ENCODE results near the gene RORC. TPM values are rescaled to one million over a fixed set of nuclear protein-coding genes. Genes with fewer than 3 reads are reported as not detected.
"Not testable (repeated sequence)": the region's sequence is repeated elsewhere in the genome, so short reads cannot be mapped to it uniquely, and the experiment has no call there.

Gene RORC
- total RNA-seq, 1 experiment from 2014 or later, result not detected

DNA sequence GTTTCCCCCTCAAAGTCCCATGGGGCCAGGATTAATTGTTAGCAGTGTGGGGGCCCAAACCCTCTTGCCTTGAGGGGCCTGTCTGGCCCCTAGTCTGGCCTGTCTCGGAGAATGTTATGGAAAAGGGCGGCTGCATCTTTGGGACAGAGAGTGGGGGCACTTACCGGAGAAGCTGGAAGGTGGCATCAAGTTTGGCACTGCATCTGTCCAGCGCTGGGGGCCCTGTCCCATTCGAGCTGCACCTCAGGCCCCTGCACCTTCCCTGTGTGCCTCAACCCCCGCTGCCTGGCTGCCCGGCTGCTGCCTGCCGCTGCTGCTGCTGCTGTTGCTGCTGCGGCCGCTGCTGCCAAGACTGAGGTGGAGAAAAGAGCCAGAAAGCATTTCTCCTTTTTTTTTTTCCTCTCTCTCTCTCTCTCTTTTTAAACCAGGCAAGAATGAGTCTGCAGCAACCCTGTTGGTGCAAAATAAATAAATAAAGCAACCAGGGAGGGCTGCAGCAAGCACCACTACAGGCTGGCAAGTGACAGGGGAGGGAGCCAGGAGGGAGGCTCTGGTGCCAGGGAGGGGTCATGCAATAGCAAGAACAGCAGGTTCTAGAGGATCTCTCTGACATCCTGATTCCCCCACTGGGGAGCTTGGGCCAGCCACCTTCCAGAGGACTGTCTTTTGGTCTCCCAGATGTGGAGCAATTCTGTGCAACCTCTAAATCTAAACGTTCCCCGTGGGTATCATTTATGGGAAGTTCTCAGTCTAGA is 26.4 kb downstream of the RORC start, which contains the start of gene LINGO4:
LINGO4 (minus strand) TSS at position 354 of the 755 bp plus-strand sequence. CDS start 2,715 bp downstream, outside the sequence.
- DNase-seq (ENCODE audit: low read depth), result no peak

DNA sequence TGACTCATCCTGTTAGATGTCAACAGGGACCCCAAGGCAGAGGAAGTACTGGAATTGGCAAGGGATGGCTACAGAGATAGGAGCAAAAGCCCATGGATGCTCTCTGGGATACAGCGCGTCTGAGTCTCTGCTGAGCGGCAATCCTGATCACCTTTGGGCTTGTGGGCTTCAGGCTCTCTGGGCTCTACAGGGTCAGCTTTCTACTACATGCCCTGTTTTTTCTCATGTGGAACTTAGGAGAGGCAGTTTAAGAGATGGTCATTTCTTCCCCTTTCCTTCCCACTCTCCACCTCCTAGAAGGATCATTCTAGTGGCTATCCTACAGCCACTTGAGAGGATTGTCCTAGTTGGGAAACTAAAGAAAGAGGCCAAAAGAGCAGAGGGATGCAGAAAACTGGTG is 27.7 kb downstream of the RORC start:
- no peak for DNase-seq (ENCODE audit: low read depth)

DNA sequence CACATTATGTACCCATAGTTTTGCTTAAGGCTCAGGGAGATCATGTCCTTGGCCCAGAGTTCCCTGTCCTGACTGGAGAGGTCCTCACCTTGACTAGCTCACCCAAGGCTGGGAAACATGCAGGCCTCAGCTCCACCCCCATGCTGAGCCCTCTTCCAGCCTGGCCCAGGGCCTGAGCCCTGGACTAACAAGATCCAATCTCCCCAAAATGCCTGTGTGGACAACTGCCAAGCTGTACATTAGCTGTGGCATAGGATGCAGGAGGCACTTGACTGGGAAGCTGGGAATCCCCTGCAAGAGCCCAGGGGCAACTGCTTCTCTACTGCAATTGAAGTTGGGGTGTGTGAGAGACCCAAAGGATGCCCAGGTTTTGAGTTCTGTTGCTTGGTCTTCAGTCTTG is 28.4 kb downstream of the RORC start:
- DNase-seq (ENCODE audit: low read depth), result no peak

DNA sequence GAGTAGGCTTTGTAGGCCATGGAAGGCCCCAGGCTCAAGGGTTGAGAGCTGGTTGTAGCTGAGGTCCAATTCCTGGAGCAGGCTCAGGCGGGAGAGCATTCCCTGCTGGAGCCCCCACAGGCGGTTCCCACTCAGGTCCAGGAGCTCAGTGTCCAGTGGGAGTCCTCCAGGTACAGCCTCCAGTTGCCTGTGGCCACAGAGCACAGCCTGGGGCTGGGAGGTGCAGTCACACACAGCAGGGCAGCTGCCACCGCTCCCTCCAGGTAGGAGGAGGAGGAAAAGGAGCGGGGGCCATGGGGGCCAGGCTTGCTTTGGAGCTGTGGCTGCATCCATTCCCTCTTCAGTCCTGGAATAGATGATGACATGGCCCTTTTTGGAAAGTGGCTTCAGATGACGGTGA is 29.2 kb downstream of the RORC start:
- no peak for DNase-seq (ENCODE audit: low read depth)

DNA sequence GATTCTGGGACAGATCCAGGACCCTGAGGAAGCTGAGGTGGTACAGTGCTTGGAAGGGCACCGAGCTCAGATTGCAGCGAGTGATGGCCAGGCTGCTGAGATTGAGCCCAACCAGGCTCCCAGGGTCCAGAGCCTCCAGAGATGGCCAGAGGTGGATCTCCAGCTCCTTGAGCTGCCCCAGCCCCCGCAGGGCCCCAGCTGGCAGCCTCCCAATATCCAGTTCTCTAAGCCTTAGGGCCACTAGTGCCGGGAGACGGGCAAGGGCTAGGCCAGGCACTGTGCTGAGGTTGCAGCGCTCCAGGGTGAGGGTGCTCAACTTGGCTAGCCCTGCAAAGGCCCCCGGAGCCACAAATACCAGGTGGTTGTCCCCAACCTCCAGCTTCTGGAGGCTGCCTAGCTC is 29.8 kb downstream of the RORC start:
- DNase-seq (ENCODE audit: low read depth), result no peak

DNA sequence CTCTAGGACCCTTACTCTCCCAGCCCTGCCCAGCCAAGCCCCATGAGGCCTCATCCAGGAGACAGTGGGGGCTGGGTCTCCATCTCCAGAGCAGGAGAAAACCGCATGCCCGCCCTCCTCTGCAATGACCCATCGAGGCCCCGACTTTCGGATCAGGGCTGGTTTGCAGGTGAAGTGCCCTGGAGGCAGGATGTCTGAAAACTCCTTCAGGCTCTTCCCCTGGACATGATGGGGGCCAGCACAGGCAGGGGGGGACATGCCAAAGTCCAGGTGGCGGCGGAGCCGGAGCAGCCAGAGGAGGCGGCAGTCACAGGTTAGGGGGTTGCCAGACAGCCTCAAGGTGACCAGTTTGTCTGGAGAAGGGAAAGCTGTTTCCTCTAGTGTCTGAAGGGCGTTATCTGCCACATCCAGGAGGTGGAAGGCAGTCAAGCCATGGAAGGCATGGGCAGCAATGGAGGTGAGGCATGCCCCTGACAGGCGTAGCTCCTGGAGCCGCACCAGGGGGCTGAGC is 30.2 kb downstream of the RORC start:
- no peak for DNase-seq (ENCODE audit: low read depth)

DNA sequence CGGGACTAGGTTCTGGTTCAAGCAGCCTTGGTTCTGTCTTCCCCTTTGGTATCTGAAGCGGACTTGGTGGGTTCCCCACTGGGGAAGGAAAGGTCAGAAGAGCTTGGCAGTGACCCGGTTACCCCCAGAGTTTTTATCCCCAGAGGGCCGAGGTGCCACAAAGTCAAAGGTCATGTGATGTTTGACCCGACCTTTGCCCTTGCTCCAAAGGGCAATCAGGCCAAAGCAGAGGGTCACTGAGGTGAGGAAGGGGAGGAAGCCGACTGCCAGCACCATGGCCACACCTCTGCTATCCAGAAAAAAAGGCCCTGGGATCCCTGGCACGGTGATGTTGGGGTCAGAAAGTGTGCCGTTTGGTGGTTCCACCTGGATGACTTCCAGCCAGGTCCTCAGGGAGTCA is 30.8 kb downstream of the RORC start:
- DNase-seq (ENCODE audit: low read depth), result no peak

DNA sequence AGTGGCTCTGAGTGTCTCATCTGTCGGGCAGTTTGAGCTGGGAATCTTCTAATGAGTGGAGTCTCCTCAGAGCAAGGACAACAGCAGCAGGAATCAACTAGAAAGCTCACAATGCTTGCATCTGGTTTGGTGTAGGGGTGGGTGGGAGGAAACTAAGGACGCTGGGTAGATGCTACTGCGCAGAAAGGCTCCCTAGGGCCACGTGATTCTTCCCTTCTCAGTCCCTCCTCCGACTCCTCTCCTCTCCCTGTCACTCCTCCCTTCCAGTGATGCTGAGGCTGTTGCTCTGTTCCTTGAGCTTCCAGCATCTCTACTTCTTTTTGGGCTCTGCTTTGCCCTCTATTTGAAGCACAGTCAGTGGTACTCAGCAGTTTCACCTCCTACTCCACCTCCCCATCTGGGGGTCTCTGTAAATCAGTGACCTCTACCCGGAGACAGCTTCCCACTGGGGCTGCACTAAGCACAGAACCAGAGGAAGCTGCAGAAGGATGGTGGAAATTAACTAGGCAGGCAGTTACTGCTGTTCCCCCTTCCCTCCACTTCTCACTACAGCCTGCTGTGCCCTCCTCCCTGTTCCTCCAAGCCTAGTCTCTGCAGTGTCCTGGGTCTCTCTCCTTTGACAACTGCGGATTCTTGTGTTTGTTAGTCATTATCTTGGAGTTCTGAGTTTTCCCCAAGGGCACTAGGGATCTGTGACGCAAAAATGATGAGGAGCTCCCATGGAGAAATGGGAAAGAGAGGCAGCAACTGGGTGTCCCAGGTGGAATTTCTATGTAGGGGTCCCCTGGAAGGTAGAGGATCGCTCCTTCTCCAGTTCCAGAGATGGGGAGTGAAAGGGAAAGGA is 32.2 kb downstream of the RORC start:
- DNase-seq (ENCODE audit: low read depth), result no peak

DNA sequence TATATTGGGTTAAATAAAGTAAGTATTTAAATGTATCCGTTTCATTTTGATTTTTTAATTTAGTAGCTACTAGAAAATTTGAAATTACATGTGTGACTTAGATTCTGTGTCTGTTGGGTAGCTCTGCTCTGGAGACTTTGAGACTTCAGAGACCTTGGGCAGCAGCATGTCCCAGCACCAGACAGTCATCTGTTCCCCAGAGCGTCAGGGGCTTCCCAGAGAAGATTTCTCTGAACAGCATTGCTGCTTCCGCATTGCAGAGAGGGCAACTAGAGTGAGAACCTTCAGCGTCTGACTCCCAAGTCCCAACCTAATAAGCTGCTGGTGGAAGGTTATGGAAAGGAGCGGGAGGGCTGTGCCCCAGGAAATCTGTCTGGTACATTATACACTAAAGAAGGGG is 33.0 kb downstream of the RORC start:
- no peak for DNase-seq (ENCODE audit: low read depth)

DNA sequence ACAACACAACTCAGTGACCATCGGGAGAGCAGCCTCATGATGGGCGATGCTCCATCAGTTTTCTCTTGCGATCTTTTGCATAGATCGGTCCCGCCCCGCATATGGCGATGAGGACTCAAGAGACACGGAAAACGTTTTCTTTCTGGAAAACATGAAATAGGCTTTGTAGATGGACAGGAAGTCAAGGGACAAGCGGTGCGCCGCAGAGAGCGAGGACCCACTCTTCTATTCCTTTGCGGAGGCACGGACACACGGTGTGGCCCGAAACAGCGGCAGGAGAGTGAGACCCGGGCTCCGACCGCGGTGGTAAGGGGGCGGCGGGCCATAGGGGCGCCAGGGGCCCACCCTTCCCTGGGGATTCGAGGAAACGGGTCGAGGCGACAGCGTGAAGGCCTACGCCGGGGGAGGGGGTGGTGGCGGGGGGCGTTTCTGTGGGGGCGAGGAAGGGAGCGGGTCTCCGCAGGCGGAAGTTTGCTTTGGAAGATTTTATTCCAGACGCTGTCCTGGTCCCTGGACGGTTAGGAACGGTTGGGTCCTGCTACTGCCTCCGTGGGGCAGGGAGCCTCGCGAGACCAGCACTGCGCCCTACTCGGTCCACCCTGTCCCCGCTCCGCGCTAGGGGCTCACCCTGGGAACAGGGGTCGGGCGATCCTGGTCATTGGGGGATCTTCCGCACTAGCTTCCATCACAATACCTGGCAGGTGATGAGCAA is 40.5 kb downstream of the RORC start:
- no peak for DNase-seq (ENCODE audit: low read depth)

DNA sequence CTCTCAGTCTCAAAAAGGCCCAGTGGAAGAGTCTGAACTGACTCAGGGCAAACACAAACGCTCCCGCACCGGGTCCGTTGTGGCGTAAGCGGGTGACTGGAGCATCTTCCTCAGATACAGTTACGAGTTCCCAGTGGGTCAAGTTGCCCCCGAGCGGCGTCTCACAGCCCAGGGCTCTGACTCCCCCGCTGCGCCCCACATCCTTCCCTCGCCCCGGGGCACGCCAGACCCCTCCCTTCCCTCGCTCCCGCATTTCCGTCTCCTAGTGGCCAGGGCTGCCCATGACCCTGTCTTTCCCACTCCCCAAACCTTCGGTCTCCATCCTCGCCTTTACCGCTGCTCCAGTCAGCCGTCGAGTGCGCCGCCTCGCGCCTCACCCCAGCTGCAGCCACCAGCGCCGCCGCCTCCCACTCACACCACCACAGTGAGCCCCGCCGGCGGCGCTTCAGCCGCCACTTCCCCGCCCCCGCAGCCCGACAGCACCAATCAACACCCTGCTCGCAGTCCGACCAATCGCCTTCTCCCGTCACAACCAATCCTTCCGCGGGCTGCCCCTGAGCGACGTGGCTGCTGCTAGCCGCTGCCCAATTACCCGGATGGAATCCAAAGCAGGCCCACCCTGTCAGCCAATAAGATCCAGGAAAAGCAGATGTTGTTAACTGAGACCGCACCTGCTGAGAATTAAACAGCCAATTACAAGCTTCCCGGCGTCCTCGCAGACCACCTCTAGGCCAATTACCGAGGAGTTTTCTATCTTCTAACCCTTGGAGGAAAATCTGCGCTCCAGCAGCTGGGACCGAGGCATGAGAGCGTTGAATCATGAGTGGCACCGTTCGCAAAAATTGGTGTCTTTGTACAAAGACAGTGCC is 41.3 kb downstream of the RORC start, which contains the start of gene TDRKH:
TDRKH (minus strand) TSS at position 430 of the 869 bp plus-strand sequence. CDS start 7,478 bp downstream, outside the sequence.
- DNase-seq (ENCODE audit: low read depth), result peak; percentile 99

DNA sequence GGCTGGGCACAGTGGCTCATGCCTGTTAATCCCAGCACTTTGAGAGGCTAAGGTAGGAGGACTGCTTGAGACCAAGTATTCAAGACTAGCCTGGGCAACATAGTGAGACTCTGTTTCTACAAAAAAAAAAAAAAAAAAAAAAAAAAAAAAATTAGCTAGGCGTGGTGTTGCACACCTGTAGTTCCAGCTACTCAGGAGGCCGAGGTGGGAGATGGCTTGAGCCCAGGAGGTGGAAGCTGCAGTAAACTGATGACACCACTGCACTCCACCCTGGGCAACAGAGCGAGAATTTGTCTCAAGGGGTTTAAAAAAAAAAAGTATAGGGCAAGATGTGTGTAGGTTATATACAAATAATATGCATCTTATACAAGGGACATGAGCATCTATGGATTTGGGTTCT is 43.9 kb downstream of the RORC start:
- no peak for DNase-seq (ENCODE audit: low read depth)

DNA sequence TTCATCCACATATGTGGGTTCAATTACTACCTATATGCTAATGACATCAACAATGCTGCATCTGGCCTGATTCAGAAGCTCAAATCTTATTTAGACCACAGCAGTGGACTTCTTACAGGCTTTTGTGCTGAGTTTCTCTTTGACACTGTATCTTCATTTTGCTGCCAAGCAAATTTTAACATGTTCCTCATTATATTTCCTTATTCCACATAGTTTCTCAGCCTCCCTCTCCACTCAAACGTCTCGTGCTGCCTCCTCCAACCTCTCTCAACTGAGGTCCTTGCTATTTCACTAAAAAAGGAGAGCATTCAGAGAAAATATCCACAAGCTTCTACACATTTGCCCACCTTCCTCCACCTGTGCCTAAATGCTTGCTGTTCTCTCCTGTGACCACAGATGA is 47.8 kb downstream of the RORC start:
- DNase-seq (ENCODE audit: low read depth), result no peak

DNA sequence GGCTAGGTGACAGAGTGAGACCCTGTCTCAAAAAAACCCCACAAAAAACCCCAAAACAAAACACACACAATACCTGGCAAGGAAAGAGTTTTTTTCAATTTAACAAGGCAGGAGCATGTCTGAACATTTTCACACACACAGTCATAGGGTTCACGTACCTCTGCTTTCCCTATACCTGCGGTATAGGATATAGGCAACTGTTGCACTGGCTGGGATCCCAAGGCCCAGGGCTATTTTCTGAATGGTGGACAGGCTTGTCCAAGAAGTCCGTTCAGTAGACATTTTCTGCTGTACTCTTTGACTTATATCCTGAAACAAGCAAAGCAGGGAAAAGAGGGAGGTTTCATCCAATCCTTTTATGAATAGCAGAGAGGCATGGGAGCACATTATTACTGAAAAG is 48.9 kb downstream of the RORC start:
- no peak for DNase-seq (ENCODE audit: low read depth)

DNA sequence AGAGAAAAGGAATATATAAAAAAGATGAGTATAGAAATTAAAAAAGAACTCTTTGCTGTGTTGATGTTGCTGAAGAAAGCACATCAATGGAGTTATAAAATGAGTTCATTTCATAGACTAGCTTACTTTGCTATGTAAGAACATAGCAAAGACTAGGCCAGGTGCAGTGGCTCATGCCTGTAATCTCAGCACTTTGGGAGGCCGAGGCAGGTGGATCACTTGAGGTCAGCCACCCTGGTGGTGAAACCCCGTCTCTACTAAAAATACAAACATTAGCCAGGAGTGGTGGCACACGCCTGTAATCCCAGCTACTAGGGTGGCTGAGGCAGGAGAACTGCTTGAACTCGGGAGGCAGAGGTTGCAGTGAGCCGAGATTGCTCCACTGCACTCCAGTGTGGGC is 49.6 kb downstream of the RORC start:
- not testable (repeated sequence) for DNase-seq (ENCODE audit: low read depth)

DNA sequence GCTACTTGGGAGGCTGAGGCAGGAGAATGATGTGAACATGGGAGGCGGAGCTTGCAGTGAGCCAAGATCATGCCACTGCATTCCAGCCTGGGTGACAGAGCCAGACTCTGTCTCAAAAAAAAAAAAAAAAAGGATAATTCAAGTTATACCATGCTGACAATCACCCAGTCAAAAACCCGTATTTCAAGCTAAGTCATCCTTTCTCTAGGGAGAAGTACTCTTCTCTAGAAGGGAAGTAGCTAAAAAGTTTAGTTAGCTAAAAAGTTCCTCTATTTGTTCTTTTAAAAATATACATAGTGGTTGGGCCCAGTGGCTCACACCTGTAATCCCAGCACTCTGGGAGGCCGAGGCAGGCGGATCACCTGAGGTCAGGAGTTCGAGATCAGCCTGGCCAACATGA is 50.9 kb downstream of the RORC start:
- not testable (repeated sequence) for DNase-seq (ENCODE audit: low read depth)

DNA sequence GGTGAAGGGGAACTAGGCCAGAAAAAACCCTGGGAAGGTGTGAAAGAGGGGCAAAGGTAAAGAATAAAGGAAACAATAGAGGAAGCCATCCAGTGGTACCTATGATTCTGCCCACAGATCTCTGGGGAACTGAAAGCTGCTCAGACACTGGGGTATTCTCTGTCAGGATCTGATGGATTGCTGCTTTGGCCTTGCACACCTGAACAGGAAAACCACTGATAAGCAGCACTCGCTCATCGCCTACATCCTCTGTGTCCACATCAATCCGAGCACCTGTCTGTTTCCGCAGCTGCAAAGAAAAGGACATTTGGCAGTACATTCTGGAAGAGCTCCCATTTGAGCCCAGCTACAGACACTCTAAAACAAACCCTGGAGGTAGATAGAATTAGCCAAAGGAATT is 51.8 kb downstream of the RORC start:
- DNase-seq (ENCODE audit: low read depth), result no peak

DNA sequence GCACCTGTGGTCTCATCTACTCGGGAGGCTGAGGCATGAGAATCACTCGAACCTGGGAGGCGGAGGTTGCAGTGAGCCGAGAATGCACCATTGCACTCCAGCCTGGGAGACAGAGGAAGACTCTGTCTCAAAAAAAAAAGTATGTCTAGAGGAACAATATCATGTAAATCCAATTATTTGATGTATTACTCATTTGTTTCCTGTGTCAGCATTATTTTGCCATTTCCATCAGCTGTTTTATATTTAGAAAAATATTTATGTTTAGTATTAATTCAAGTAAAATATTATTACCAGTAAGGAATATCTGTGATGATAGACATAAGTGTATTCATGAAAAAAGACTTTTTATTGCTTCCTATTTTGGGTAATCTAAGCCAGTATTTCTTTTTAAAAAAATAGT is 54.3 kb downstream of the RORC start:
- no peak for DNase-seq (ENCODE audit: low read depth)

DNA sequence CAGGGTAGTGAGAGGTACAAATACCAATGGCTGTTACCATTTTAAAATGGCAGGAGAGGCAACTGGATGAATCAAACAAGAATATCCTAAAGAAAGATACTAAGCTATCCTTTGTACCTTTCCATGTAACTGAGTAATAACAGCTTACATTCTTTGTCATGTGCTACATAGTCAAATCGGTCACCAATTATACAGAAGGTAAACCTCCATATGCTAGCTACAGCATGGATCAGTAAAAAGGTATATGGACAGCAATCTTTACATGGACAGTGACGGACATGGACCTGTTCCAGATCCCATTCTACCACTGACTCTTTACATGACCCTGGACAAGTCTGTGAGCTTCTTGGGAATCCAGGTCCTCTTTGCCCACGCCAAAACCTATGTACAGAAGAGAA is 54.9 kb downstream of the RORC start:
- no peak for DNase-seq (ENCODE audit: low read depth)

DNA sequence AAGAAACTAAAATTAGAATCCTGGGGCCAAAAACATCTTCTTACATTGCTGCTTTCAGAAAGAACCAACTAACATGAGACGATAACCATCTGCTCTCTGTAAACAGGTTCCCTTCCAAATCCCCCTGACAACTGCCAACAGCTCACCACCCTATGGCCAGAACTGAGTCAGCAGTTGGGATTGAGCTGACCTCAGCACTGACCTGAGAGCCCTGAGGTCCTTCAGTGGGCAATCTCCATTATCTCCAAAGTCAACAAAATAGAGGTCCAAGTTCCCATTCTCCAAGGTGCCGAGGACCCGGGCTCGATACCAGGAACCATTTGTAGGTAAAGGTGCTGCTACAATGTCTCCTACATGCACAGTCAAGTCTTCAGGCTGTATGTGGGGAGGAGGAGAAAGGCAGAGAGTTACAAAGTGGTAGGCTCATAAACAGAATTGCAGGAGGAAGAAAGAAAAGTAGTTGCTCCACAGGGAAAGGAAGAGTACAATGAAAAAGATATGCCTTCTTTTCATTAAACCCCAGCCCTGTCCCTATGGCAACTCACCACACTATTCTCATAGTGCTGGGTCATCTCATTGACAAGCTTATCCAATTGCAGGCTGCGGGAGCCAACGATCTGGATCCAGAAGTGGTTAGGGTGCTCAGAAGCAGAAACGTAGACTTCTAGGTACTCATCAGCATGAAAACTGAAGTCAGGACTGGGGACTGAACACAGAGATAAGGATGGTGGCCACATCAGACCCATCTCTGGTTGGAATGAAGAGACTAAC is 55.5 kb downstream of the RORC start:
- DNase-seq (ENCODE audit: low read depth), result no peak
